ENCODE data around the gene MED8. TPM values are rescaled to one million over a fixed set of nuclear protein-coding genes. Genes with fewer than 3 reads are reported as not detected.
A peak's percentile ranks its signal among the peaks of the same experiment; 100 is the strongest.

The MED8 gene
- total and polyA plus RNA-seq, 4 donors, result 28.9 to 34.9 (median 32.4) TPM

DNA sequence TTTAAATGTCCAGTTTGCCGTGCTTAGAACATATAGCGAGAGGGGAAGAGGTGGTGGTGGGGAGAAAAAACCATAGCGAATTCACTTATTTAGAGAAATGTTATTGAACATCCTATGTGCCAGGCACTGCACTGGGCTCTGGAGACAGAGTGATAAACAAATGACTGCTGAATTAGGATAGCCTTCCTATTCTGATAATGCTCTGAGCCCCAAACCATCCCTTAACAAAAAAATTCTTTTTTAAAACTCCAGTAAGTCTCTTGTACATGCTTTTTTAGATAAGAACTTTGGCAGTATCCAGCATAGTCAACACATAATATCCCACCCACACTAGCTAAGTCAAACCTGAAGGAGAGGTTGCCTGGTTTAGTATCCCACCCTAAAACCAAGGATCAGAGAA, 8.6 kb upstream of the MED8 start:
- no peaks in the 10 kb centered on the region for H3K36me3 ChIP-seq (ENCODE audit: control insufficient read depth in 1 of 2, insufficient read depth in 2 of 2, low read length in 1 of 2)
- H3K9me3 ChIP-seq (ENCODE audit: control insufficient read depth, low read length), result no peaks in the 10 kb centered on the region
- ATAC-seq (ENCODE audit: low FRiP score) (no peak), DNase-seq (no peak)
- intact Hi-C loops (cut with DNase I), result no loop called here
- WGBS, 2 donors, result 95% methylated on average over 3 of the region's 3 CpGs
- no peak overlapping the region for H3K27ac ChIP-seq (ENCODE audit: low read depth in 1 of 2, low read length in 2 of 2)
- H3K4me3 ChIP-seq (ENCODE audit: low read length in 2 of 2), result no peak overlapping the region
- no peaks in the 10 kb centered on the region for H3K27me3 ChIP-seq (ENCODE audit: control insufficient read depth in 1 of 2, insufficient read depth in 2 of 2, low read length in 1 of 2)
- no peaks in the 10 kb centered on the region for H3K4me1 ChIP-seq (ENCODE audit: control insufficient read depth in 1 of 2, insufficient read depth in 2 of 2, low read length in 2 of 2)

DNA sequence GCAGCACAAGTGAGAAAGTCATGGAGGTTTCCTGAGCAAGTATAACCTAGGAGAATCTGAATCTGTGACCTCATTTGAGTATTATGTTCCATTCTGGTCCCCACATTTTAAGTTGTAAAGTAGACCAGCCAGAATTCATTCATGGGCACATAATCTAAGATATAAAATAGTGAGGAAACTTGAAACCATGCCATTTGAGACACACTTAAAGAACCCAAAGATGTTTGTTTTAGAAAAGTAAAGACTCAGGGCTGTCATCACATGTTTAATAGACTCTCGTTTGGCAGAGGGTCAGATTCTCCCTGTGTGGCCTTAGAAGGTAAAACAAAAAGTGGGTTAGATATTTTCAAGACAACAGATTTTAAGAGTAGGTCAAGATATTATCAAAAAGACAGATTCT, 6.5 kb upstream of the MED8 start:
- DNase-seq (no peak), ATAC-seq (ENCODE audit: low FRiP score) (no peak)
- H3K27ac ChIP-seq (ENCODE audit: low read depth in 1 of 2, low read length in 2 of 2), result no peak overlapping the region
- no peaks in the 10 kb centered on the region for H3K27me3 ChIP-seq (ENCODE audit: control insufficient read depth in 1 of 2, insufficient read depth in 2 of 2, low read length in 1 of 2)
- no peaks in the 10 kb centered on the region for H3K4me1 ChIP-seq (ENCODE audit: control insufficient read depth in 1 of 2, insufficient read depth in 2 of 2, low read length in 2 of 2)
- intact Hi-C loops (cut with DNase I), result no loop called here
- H3K9me3 ChIP-seq (ENCODE audit: control insufficient read depth, low read length), result no peaks in the 10 kb centered on the region
- WGBS, 2 donors, result 54 to 66% methylated on average over 1 of the region's 1 CpG
- no peaks in the 10 kb centered on the region for H3K36me3 ChIP-seq (ENCODE audit: control insufficient read depth in 1 of 2, insufficient read depth in 2 of 2, low read length in 1 of 2)
- no peak overlapping the region for H3K4me3 ChIP-seq (ENCODE audit: low read length in 2 of 2)

DNA sequence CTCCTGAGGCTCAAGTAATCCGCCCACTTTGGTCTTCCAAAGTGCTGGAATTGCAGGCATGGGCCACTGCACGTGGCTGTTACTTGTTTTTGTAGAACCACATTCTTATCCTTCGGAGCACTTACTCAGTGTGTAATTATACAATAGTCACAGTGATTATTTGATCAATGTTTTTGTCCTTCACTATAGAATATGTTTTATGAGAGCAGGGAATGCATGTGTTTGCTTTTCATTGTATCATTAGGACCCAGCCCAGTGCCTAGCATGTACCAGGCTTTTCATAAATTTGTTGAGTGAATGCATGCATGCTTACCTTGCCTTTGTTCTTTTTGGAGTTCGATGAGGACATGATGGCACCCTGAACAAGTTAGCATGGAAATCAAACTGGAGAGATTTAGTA, 5.9 kb upstream of the MED8 start:
- no peak for ATAC-seq (ENCODE audit: low FRiP score)
- Histone ChIP-seq H3K9me3 (ENCODE audit: control insufficient read depth, low read length) (no peaks in the 10 kb centered on the region), H3K27me3 (ENCODE audit: control insufficient read depth in 1 of 2, insufficient read depth in 2 of 2, low read length in 1 of 2) (no peaks in the 10 kb centered on the region), H3K4me3 (ENCODE audit: low read length in 2 of 2) (no peak overlapping the region), H3K4me1 (ENCODE audit: control insufficient read depth in 1 of 2, insufficient read depth in 2 of 2, low read length in 2 of 2) (peaks cover 0 to 2% of the 10 kb centered on the region in 2 donors), H3K27ac (ENCODE audit: low read depth in 1 of 2, low read length in 2 of 2) (no peak overlapping the region), H3K36me3 (ENCODE audit: control insufficient read depth in 1 of 2, insufficient read depth in 2 of 2, low read length in 1 of 2) (no peaks in the 10 kb centered on the region)
- intact Hi-C loops (cut with DNase I), result no loop called here
- no peak for DNase-seq
- 86 to 87% methylated on average over 4 of the region's 4 CpGs for WGBS, 2 donors

DNA sequence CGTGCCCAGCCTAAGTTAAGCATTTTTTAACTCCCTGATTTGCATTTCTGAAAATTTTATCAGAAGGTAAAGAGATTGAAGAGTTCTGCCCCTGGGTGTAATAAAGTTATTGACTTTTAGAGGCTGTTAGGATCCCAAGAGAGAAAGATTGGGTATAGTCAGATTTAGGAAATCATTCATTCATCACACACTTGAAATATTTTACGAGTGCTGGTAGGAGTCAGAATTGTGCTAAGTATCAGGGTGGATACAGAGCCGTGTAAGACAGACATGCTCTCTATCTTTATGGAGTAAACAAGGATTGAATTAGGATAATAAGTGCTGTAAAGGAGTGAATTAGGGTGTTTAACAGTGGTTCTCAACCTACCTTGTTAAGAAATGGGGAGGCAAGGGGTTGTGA, 3.1 kb upstream of the MED8 start:
- intact Hi-C loops (cut with DNase I), result no loop called here
- DNase-seq, result no peak
- Histone ChIP-seq H3K4me1 (ENCODE audit: control insufficient read depth in 1 of 2, insufficient read depth in 2 of 2, low read length in 2 of 2) (peaks cover 0 to 11% of the 10 kb centered on the region in 2 donors), H3K27ac (ENCODE audit: low read depth in 1 of 2, low read length in 2 of 2) (no peak overlapping the region), H3K27me3 (ENCODE audit: control insufficient read depth in 1 of 2, insufficient read depth in 2 of 2, low read length in 1 of 2) (no peaks in the 10 kb centered on the region), H3K36me3 (ENCODE audit: control insufficient read depth in 1 of 2, insufficient read depth in 2 of 2, low read length in 1 of 2) (no peaks in the 10 kb centered on the region), H3K9me3 (ENCODE audit: control insufficient read depth, low read length) (no peaks in the 10 kb centered on the region), H3K4me3 (ENCODE audit: low read length in 2 of 2) (no peak overlapping the region)
- WGBS, 2 donors, result 66 to 86% methylated on average over 3 of the region's 3 CpGs
- no peak for ATAC-seq (ENCODE audit: low FRiP score)

DNA sequence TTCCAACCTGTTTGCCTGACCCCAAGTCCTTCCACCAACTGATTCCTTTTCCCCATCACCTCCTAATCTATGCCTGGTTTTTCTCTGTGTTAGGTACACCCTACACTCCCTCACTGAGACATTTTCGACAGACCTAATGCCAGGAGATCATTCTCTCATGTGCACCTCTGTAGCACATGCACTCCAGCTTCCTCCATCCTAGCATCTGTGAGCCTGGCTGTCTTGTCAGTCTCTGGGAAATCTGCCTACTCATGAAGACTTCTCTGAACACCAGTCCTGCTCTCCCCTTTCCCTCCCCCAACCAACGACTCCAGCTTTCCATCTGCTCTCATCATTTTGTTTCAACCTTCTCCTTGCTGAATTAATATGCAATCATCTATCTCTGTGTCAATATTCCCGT, 987 bp downstream of the MED8 start:
- H3K27ac ChIP-seq (ENCODE audit: low read depth in 1 of 2, low read length in 2 of 2), result no peak overlapping the region
- no peak for DNase-seq
- WGBS, 2 donors, result 27 to 35% methylated on average over 3 of the region's 3 CpGs
- intact Hi-C loops (cut with DNase I), result loop anchor here in 1 of 2 donors (1.0 kb wide), 1 partner anchor 20 kb away; the partner anchor contains the start of gene ELOVL1
- no peaks in the 10 kb centered on the region for H3K27me3 ChIP-seq (ENCODE audit: control insufficient read depth in 1 of 2, insufficient read depth in 2 of 2, low read length in 1 of 2)
- H3K4me3 ChIP-seq (ENCODE audit: low read length in 2 of 2), result peak overlapping the region; percentile 22 to 47
- H3K4me1 ChIP-seq (ENCODE audit: control insufficient read depth in 1 of 2, insufficient read depth in 2 of 2, low read length in 2 of 2), result peaks cover 0 to 11% of the 10 kb centered on the region in 2 donors
- peaks cover 10 to 16% of the 10 kb centered on the region in 2 donors for H3K36me3 ChIP-seq (ENCODE audit: control insufficient read depth in 1 of 2, insufficient read depth in 2 of 2, low read length in 1 of 2)
- H3K9me3 ChIP-seq (ENCODE audit: control insufficient read depth, low read length), result no peaks in the 10 kb centered on the region
- ATAC-seq (ENCODE audit: low FRiP score), result no peak

DNA sequence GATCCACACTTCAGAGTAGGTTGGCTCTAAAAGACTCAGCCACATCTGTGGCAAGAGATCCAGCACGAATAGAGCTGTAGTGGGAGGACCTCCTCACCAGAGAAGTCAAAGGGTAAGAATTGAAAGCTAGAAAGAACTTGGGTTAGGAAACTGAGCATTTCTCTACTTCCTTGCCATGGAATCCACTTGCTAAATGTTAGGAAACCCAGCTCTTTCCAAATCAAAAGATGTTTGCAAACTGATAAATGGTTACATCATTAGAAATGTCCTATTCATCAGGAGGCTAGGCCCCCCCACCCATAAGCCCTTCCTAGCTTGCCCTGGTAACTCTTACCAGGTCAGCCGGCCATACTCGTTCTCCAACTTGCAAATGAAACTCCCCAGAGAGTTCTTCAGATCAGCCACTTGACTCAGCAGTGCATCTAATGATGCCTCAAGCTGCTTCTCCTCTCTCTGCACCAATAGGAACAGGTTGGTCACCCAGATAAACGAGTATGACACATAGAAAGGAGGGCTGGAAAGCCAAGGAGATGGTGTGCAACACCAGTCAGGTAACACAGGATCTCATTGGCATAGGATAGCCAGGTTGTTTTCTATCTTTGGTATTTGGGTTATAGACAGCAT, 1.5 kb downstream of the MED8 start:
- Histone ChIP-seq H3K36me3 (ENCODE audit: control insufficient read depth in 1 of 2, insufficient read depth in 2 of 2, low read length in 1 of 2) (peaks cover 13 to 16% of the 10 kb centered on the region in 2 donors), H3K4me1 (ENCODE audit: control insufficient read depth in 1 of 2, insufficient read depth in 2 of 2, low read length in 2 of 2) (peaks cover 0 to 11% of the 10 kb centered on the region in 2 donors), H3K4me3 (ENCODE audit: low read length in 2 of 2) (no peak overlapping the region), H3K27ac (ENCODE audit: low read depth in 1 of 2, low read length in 2 of 2) (no peak overlapping the region), H3K27me3 (ENCODE audit: control insufficient read depth in 1 of 2, insufficient read depth in 2 of 2, low read length in 1 of 2) (no peaks in the 10 kb centered on the region), H3K9me3 (ENCODE audit: control insufficient read depth, low read length) (no peaks in the 10 kb centered on the region)
- intact Hi-C loops (cut with DNase I), result no loop called here
- DNase-seq, result no peak
- WGBS, 2 donors, result 46 to 52% methylated on average over 4 of the region's 4 CpGs
- ATAC-seq (ENCODE audit: low FRiP score), result no peak

DNA sequence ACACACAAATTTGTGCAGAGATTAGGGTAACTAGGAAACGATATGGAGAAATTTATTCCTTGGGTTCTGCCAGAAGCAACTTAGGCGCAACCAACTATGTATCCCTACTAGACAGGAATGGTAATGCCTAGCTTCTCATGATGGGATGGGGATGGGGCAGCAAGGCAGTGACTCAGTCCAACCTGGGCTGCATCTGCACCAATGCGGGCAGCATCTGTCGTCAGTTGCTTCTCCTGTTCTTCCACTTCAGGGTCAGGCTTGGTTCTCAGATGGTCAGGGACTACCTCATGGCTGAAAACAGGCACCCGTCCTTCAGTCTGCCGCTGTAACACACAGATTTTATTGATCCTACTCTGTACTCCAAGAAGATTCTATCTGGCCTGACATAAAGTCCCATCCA, 2.9 kb downstream of the MED8 start:
- no peak for DNase-seq
- Histone ChIP-seq H3K27ac (ENCODE audit: low read depth in 1 of 2, low read length in 2 of 2) (no peak overlapping the region), H3K27me3 (ENCODE audit: control insufficient read depth in 1 of 2, insufficient read depth in 2 of 2, low read length in 1 of 2) (no peaks in the 10 kb centered on the region), H3K4me3 (ENCODE audit: low read length in 2 of 2) (no peak overlapping the region), H3K4me1 (ENCODE audit: control insufficient read depth in 1 of 2, insufficient read depth in 2 of 2, low read length in 2 of 2) (peaks cover 0 to 11% of the 10 kb centered on the region in 2 donors), H3K36me3 (ENCODE audit: control insufficient read depth in 1 of 2, insufficient read depth in 2 of 2, low read length in 1 of 2) (peaks cover 13 to 17% of the 10 kb centered on the region in 2 donors), H3K9me3 (ENCODE audit: control insufficient read depth, low read length) (no peaks in the 10 kb centered on the region)
- intact Hi-C loops (cut with DNase I), result no loop called here
- WGBS, 2 donors, result 88 to 92% methylated on average over 6 of the region's 6 CpGs
- ATAC-seq (ENCODE audit: low FRiP score), result no peak

DNA sequence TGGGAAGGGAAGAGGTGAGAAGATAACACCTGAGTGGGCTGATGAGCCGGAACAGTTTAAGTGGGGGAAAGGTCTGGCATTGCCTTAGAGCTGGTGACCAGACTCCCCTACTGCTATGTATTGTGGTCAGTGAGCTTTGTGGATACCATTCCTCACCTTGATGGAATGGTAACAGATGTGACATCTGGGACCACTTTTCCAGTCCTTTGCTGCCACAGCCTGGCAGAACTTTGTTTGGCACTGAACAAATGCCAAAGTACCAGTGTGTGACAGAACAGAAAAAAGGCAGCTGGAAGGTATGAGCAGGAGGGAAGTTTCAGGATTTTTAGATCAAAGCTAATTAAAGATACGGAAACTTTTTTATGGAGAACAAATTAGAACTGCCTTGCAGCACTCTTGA, 6.2 kb downstream of the MED8 start:
- Histone ChIP-seq H3K9me3 (ENCODE audit: control insufficient read depth, low read length) (no peaks in the 10 kb centered on the region), H3K27me3 (ENCODE audit: control insufficient read depth in 1 of 2, insufficient read depth in 2 of 2, low read length in 1 of 2) (no peaks in the 10 kb centered on the region), H3K4me1 (ENCODE audit: control insufficient read depth in 1 of 2, insufficient read depth in 2 of 2, low read length in 2 of 2) (peaks cover 0 to 7% of the 10 kb centered on the region in 2 donors), H3K36me3 (ENCODE audit: control insufficient read depth in 1 of 2, insufficient read depth in 2 of 2, low read length in 1 of 2) (peaks cover 13 to 17% of the 10 kb centered on the region in 2 donors), H3K4me3 (ENCODE audit: low read length in 2 of 2) (no peak overlapping the region), H3K27ac (ENCODE audit: low read depth in 1 of 2, low read length in 2 of 2) (no peak overlapping the region)
- DNase-seq (no peak), ATAC-seq (ENCODE audit: low FRiP score) (no peak)
- WGBS, 2 donors, result 89 to 90% methylated on average over 2 of the region's 2 CpGs
- intact Hi-C loops (cut with DNase I), result no loop called here

DNA sequence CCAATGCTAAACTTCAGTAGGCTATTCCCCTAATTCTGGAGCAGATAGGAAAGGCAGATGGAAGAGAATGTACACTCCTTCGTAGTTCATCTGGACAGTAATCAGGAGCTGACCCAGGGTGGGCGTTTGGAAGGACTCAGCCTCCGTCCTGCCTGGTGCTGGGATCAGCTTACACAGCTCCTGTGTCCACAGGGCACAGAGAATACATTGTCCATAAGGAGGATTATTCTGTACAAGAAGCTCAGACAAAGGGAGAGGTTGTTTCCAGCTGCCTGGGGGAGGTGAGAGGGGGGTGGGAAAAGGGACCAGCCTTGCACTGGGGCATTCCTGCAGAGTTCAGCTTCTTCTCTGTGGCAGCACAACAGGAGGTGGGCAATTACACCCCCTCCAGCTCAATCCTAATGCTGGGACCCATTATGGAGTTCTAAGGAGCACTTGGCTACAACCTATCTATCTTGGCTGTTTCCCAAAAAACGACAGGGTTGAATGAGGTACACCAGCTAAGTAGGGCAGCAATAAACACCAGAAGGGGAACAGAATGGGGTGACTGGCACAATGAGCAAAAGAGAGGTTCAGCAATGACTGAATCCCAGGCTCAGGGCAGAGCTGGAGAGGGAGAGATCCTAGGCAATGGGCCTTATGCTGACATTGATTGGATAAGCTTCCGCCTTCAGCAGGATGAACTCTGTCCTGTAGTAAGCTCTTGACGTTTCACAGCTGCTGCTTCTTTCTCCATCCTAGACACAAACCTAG, 7.4 kb downstream of the MED8 start:
- Histone ChIP-seq H3K4me1 (ENCODE audit: control insufficient read depth in 1 of 2, insufficient read depth in 2 of 2, low read length in 2 of 2) (no peaks in the 10 kb centered on the region), H3K4me3 (ENCODE audit: low read length in 2 of 2) (no peak overlapping the region), H3K36me3 (ENCODE audit: control insufficient read depth in 1 of 2, insufficient read depth in 2 of 2, low read length in 1 of 2) (peaks cover 13 to 17% of the 10 kb centered on the region in 2 donors), H3K9me3 (ENCODE audit: control insufficient read depth, low read length) (no peaks in the 10 kb centered on the region), H3K27me3 (ENCODE audit: control insufficient read depth in 1 of 2, insufficient read depth in 2 of 2, low read length in 1 of 2) (no peaks in the 10 kb centered on the region), H3K27ac (ENCODE audit: low read depth in 1 of 2, low read length in 2 of 2) (no peak overlapping the region)
- no peak for DNase-seq
- 52 to 55% methylated on average over 6 of the region's 6 CpGs for WGBS, 2 donors
- ATAC-seq (ENCODE audit: low FRiP score), result no peak
- intact Hi-C loops (cut with DNase I), result no loop called here

All from aorta (tissue), 5 donors.